HepG2 (cell line): ENCODE results near the gene CTNNA2.

ENCODE experiments used
- ADNP ChIP-seq: sonication (generic); formaldehyde crosslinking; IDR thresholded peaks from 2 replicates; pipeline ENCODE4 v1.4.0; 2020; ENCODE audit warnings: missing genetic modification reagents
- CBX5 ChIP-seq: sonication (generic); formaldehyde crosslinking; IDR thresholded peaks from 2 replicates; pipeline ENCODE4 v1.4.0; 2020; ENCODE audit warnings: missing genetic modification reagents, borderline replicate concordance
- EHMT2 ChIP-seq: fragments of 200-600 bp; sonication (generic); IDR thresholded peaks from 2 replicates; pipeline ENCODE4 v1.7.0; 2017; ENCODE audit warnings: antibody characterized with exemption, low read depth, low read length, borderline replicate concordance
- ERF ChIP-seq: IDR thresholded peaks from 2 replicates; pipeline ENCODE4 v1.6.1; 2018; ENCODE audit warnings: missing biosample characterization, missing genetic modification reagents
- ESRRA ChIP-seq: sonication (generic); formaldehyde crosslinking; IDR thresholded peaks from 2 replicates; pipeline ENCODE4 v1.5.1; 2020; ENCODE audit warnings: mild to moderate bottlenecking, low read depth, missing genetic modification reagents
- EZH2 ChIP-seq: conservative IDR thresholded peaks from 2 replicates; pipeline ENCODE4 v1.6.1; 2012; ENCODE audit warnings: mild to moderate bottlenecking, low read depth, low read length, moderate library complexity
- GFI1 ChIP-seq: sonication (generic); formaldehyde crosslinking; IDR thresholded peaks from 2 replicates; pipeline ENCODE4 v1.5.0; 2020; ENCODE audit warnings: missing genetic modification reagents, mild to moderate bottlenecking, borderline replicate concordance
- SMC3 ChIP-seq: IDR thresholded peaks from 2 replicates; pipeline ENCODE4 v1.6.1; 2011; ENCODE audit warnings: low read length, improper control_type of control experiment
- SUZ12 ChIP-seq: fragments of 150-350 bp; IDR thresholded peaks from 2 replicates; pipeline ENCODE4 v1.6.1; 2014; ENCODE audit warnings: low read depth, low read length
- ZKSCAN1 ChIP-seq: fragments of 150-350 bp; IDR thresholded peaks from 2 replicates; pipeline ENCODE4 v1.6.1; 2014; ENCODE audit warnings: low read length

DNA sequence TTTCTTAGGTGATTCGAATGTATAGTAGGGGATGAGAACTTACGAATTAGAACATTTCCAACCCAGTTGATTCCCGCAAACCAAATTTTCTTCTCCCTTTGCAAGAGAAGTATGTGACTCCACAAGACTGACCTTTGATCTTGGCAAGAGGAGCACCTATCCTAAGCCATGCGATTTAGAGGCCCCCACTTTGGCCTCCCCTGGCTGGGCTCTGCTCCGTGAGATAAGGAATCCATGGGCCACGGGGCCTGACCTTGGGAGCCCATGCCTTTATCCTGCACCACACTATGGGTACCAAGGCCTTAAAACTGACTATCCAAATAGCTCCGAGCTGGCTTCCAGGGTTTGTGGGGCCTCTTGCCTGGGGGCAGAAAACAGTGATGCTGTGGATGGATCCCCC lies 656.0 kb downstream of the CTNNA2 start:
- no peak for TF ChIP-seq EZH2
- no peak for TF ChIP-seq SUZ12
- TF ChIP-seq ADNP: no peak
- no peak for TF ChIP-seq ZKSCAN1
- TF ChIP-seq ERF (CRISPR knock-in tag): no peak
- TF ChIP-seq CBX5 (CRISPR knock-in tag): no peak
- no peak for TF ChIP-seq ESRRA (CRISPR knock-in tag)
- no peak for TF ChIP-seq GFI1 (CRISPR knock-in tag)
- no peak for TF ChIP-seq EHMT2
- no peak for TF ChIP-seq SMC3
